ENCODE data around the gene ACSS2. TPM values are rescaled to one million over a fixed set of nuclear protein-coding genes. Genes with fewer than 3 reads are reported as not detected.

Gene ACSS2
- total and polyA plus RNA-seq, 10 of the 15 experiments (the other 5 are each of a cell fraction or from before 2014, with no cell fraction given): 2.8 to 37.2 (median 24.2) TPM

- no peak for TF ChIP-seq CUX1 (IDR thresholded peaks at IDR 0.05; ENCODE audit: insufficient replicate concordance, low read depth, low read length)
- TF ChIP-seq NFYA (IDR thresholded peaks at IDR 0.05; ENCODE audit: borderline replicate concordance, low read depth, low read length): no peak
- no peak for TF ChIP-seq FOXK2 (IDR thresholded peaks at IDR 0.05)
- TF ChIP-seq SP1 (IDR thresholded peaks at IDR 0.05; ENCODE audit: low read depth, low read length): no peak
- TF ChIP-seq SMAD5 (IDR thresholded peaks at IDR 0.05; ENCODE audit: low read depth): no peak
Measured at GRCh38 chr20:34829191-34829590, 47.2 kb upstream of the ACSS2 start (continued).

GRCh38 chr20:34831936-34832335 is 44.5 kb upstream of the ACSS2 start:
- ATAC-seq: no peak
- intact Hi-C loops (cut with micrococcal nuclease; ENCODE audit: unreplicated experiment): loop anchor here (5.0 kb wide), 1 partner anchor 375 kb away; no protein-coding TSS in a partner anchor
- ChIA-PET POLR2A (no interaction called here), RAD21 (ENCODE audit: unreplicated experiment) (interaction anchor here (0.7 kb wide), 1 partner anchor 132 kb away, joined by 3 read pairs; no protein-coding TSS in a partner anchor), SMC1A (ENCODE audit: uncharacterized antibody, unreplicated experiment) (no interaction called here), CTCF (interaction anchor here (0.9 to 2.1 kb wide), 6 partner anchors 8 to 377 kb away, joined by 3 to 11 read pairs (median 6); partner anchors contain the start of gene GGT7)
- DNase-seq (ENCODE audit: low read depth, low spot score): no peak
- in situ Hi-C loops (cut with MboI): loop anchor here (5.0 to 25.0 kb wide), 2 partner anchors 125 to 430 kb away; partner anchors contain the start of genes GSS and MYH7B
- no peak for FAIRE-seq
- no peak overlapping the region for H3K27ac ChIP-seq (ENCODE audit: control insufficient read depth, insufficient read depth)
- H3K36me3 ChIP-seq (ENCODE audit: control insufficient read depth in 2 of 2, insufficient read depth in 2 of 2, low read length in 1 of 2): no peaks in the 10 kb centered on the region
- no peaks in the 10 kb centered on the region for H3K79me2 ChIP-seq (ENCODE audit: control insufficient read depth, insufficient read depth, low read length)
- no peak overlapping the region for H3K4me2 ChIP-seq (ENCODE audit: control insufficient read depth, insufficient read depth)
- no peak overlapping the region for H2AFZ ChIP-seq (ENCODE audit: control insufficient read depth, low read depth, low read length)
- no peaks in the 10 kb centered on the region for H3K9me3 ChIP-seq (replicated peaks; ENCODE audit: control insufficient read depth, insufficient read depth, low read length)
- 2% methylated on average over 5 of the region's 5 CpGs for WGBS (ENCODE audit: insufficient coverage, insufficient replicate concordance, low lambda C conversion rate, missing lambda C conversion rate)
- no peaks in the 10 kb centered on the region for H3K27me3 ChIP-seq (replicated peaks in 1 of 2; ENCODE audit: control insufficient read depth in 2 of 2, insufficient read depth in 2 of 2, low read length in 1 of 2)
- H3K4me1 ChIP-seq (ENCODE audit: control insufficient read depth, insufficient read depth, low read length): no peaks in the 10 kb centered on the region
- H4K20me1 ChIP-seq (ENCODE audit: control insufficient read depth, insufficient read depth): no peaks in the 10 kb centered on the region
- no TSS peak for BruUV-seq (replicated peaks)
- H3K4me3 ChIP-seq: no peak overlapping the region
- H3K9ac ChIP-seq (ENCODE audit: control insufficient read depth, insufficient read depth, low read length): no peak overlapping the region
- TF ChIP-seq POLR2A (IDR thresholded peaks at IDR 0.05; ENCODE audit: low read depth, low read length): no peak
- TF ChIP-seq BCLAF1 (IDR thresholded peaks at IDR 0.05): no peak
- TF ChIP-seq YY1 (IDR thresholded peaks at IDR 0.05; ENCODE audit: low read depth, low read length): no peak
- TF ChIP-seq E2F8 (IDR thresholded peaks at IDR 0.05; ENCODE audit: low read depth, partially characterized antibody): no peak
- TF ChIP-seq ESRRA (IDR thresholded peaks at IDR 0.05; ENCODE audit: low read length): no peak
- TF ChIP-seq PAX8 (IDR thresholded peaks at IDR 0.05): no peak
- TF ChIP-seq MEF2A (IDR thresholded peaks at IDR 0.05; ENCODE audit: insufficient read depth, low read depth, low read length): no peak
- TF ChIP-seq TARDBP (IDR thresholded peaks at IDR 0.05; ENCODE audit: borderline replicate concordance): no peak

All from GM12878 (cell line).